NB4 (cell line): ENCODE results near the gene P3H3.
"Not testable (repeated sequence)": the region's sequence is repeated elsewhere in the genome, so short reads cannot be mapped to it uniquely, and the experiment has no call there.

ENCODE experiments used
- DNase-seq: peaks from one replicate; pipeline ENCODE4 v3.0.0; 2010; ENCODE audit warnings: low read depth
- H3K4me3 ChIP-seq: one replicate; pipeline ENCODE4 v1.5.1; 2011; ENCODE audit warnings: mild to moderate bottlenecking, low read depth, low read length, moderate library complexity
- MAX ChIP-seq: IDR thresholded peaks from 2 replicates; pipeline ENCODE4 v1.6.1; 2011; ENCODE audit warnings: low read depth, low read length
- MYC ChIP-seq: IDR thresholded peaks from 2 replicates; pipeline ENCODE4 v1.6.1; 2011; ENCODE audit warnings: low read depth, low read length
- POLR2A ChIP-seq: IDR thresholded peaks from 2 replicates; pipeline ENCODE4 v1.6.1; 2011; ENCODE audit warnings: mild to moderate bottlenecking; ENCODE audit not compliant: insufficient read length; ENCODE audit errors: extremely low read depth
- TF ChIP-seq, protein P1 (sequence below): IDR thresholded peaks from one replicate; pipeline ENCODE4 v1.5.1; 2012; ENCODE audit warnings: low read depth, low read length

The P3H3 gene

GRCh38 chr12:6861391-6861790 is 33.2 kb downstream of the P3H3 start:
- no peak for DNase-seq
- no peak overlapping the region for H3K4me3 ChIP-seq
- no peak for TF ChIP-seq MYC
- TF ChIP-seq MAX: no peak
- TF ChIP-seq POLR2A: no peak
- TF ChIP-seq, protein P1, sequence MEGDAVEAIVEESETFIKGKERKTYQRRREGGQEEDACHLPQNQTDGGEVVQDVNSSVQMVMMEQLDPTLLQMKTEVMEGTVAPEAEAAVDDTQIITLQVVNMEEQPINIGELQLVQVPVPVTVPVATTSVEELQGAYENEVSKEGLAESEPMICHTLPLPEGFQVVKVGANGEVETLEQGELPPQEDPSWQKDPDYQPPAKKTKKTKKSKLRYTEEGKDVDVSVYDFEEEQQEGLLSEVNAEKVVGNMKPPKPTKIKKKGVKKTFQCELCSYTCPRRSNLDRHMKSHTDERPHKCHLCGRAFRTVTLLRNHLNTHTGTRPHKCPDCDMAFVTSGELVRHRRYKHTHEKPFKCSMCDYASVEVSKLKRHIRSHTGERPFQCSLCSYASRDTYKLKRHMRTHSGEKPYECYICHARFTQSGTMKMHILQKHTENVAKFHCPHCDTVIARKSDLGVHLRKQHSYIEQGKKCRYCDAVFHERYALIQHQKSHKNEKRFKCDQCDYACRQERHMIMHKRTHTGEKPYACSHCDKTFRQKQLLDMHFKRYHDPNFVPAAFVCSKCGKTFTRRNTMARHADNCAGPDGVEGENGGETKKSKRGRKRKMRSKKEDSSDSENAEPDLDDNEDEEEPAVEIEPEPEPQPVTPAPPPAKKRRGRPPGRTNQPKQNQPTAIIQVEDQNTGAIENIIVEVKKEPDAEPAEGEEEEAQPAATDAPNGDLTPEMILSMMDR: no peak

DNA sequence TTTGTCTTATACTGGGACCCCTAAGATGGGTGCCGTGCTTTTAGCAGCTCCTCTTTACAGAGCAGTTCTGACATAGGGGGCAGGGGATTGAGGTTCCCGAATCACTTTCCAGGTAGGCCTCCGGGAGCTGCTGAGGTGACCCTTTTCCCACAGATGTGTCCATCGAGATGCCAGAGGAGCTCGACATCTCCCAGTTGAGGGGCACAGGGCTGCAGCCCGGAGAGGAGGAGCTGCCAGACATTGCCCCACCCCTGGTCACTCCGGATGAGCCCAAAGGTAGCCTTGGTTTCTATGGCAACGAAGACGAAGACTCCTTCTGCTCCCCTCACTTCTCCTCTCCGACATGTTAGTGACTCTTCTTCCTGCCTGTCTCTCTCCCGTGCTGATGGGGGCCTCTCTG is 34.8 kb downstream of the P3H3 start:
- TF ChIP-seq, protein P1: no peak
- TF ChIP-seq MAX (no peak), POLR2A (no peak), MYC (no peak)
- H3K4me3 ChIP-seq: no peak overlapping the region
- DNase-seq: no peak

GRCh38 chr12:6863586-6864321 is 35.5 kb downstream of the P3H3 start:
- no peak for DNase-seq
- no peak overlapping the region for H3K4me3 ChIP-seq
- TF ChIP-seq, protein P1: no peak
- TF ChIP-seq POLR2A (no peak), MAX (no peak), MYC (no peak)

- not testable (repeated sequence) for DNase-seq, H3K4me3 ChIP-seq
These were observed 37.1 kb downstream of the P3H3 start for GRCh38 chr12:6865307-6865706.

DNA sequence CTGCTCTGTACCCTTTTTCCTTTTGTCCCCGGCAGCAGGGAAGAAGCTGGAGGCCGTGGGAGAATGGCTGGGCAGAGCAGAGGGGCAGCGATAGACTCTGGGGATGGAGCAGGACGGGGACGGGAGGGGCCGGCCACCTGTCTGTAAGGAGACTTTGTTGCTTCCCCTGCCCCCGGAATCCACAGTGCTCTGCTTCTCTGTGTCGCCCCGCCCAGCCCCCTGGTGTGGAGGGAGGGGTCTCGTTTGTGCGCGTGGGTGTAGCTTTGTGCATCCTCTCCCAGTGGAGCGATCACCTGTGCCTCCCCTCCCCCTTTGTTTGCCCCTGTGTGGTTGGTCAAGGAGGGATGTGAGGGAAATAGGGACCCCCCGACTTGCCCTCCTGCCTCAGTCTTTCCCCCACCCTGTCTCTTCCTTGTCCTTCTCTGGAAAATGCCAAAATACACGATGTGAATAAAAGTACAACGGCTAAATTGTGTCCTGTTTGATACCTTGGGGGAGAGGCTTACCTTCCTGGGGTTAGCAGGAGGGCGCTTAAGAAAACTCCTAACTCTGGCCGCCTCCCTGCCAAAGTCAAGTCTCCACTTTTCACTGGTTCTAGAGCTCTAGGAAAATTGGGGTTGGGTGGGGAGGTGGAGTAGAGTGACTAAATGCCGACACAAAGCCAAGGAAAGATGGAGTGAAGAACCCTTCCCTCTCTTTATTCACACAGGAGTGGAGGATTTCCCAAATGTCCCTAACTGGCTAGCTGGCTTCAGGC is 38.1 kb downstream of the P3H3 start:
- no peak for DNase-seq
- no peak for TF ChIP-seq MYC
- TF ChIP-seq MAX: no peak
- TF ChIP-seq, protein P1: no peak
- TF ChIP-seq POLR2A: no peak
- peak overlapping the region; percentile 57 for H3K4me3 ChIP-seq

GRCh38 chr12:6866920-6867412 is 38.8 kb downstream of the P3H3 start:
- peak overlapping the region; percentile 57 for H3K4me3 ChIP-seq
- TF ChIP-seq, protein P1: no peak
- TF ChIP-seq MYC (no peak), MAX (no peak), POLR2A (no peak)
- no peak for DNase-seq
